GM19463 (cell line): ENCODE data around the gene SGMS1.

Experiments used
- ATAC-seq: cut with Tn5 transposase; IDR thresholded peaks from one replicate; pipeline ENCODE4 v1.9.1; 2021; ENCODE audit warnings: mild to moderate bottlenecking, moderate library complexity; ENCODE audit not compliant: unreplicated experiment

The SGMS1 gene

GRCh38 chr10:50636618-50637579 lies 13.1 kb upstream of the SGMS1 start:
- peak; percentile 92 for ATAC-seq

GRCh38 chr10:50635286-50635685 lies 11.5 kb upstream of the SGMS1 start:
- ATAC-seq = no peak

DNA sequence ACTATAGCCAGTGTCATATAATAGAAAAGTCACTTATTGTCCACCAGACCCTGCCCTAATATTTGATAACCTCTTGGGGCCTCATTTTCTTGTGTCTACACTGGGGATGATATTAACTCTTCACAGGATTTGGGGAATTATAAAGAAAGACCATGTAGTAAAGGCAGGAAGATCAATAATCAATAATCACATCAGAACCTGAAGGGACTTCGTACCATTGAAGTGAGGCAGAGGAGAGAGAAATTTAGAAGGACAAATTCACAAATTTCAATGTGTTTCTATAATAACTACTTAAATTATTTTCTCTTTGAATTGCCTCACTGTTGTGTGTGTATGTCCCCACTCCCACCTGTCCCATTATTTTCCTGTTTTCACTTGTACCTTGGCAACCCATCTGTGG lies 10.7 kb upstream of the SGMS1 start:
- ATAC-seq = no peak

- ATAC-seq = no peak
These were observed 7.3 kb upstream of the SGMS1 start for GRCh38 chr10:50631052-50631451.

- no peak for ATAC-seq
These were observed 5.9 kb upstream of the SGMS1 start for GRCh38 chr10:50629495-50630122.

GRCh38 chr10:50627896-50628295 lies 4.1 kb upstream of the SGMS1 start:
- ATAC-seq = no peak

DNA sequence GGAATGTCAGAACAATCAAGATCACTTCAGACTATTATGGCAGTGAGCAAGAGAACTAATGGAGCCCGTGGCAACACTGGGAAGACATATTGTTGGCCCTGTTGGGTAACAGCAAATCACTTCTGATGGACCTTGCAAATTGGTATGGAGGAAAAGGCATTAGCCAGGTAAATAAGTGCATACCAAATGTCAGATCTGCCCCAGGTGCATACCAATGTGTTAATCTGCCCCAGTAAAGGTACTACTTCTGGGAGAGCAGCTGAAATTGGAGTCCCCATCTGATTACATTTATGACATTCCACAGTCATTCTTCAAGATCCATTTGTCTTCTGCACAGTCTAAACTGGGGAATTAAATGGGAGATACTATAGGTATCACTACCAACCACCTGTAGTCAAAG lies 3.7 kb upstream of the SGMS1 start:
- ATAC-seq = no peak

DNA sequence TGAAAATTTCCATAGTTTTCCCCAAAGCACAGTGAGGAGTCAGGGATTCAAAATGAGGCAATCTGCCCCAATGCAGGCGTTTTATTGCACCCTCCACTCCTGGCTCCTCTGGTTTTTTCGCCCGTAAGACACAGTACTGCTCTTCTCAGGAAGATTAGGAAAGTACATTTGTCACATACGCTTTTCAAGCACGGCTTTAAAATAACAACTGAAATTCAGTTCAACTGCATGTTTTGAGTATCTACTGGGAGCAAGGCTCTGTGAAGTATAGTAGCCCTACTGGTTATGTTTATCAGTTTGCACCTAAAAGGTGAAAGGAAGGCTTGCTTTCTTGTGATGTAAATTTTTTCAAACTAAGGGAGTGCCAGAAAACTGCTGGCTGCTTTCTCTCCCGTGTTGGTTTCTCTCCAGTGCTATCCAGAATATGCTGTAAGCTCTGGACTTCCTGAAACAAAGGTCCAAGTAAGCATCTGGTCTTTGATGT lies 1.9 kb upstream of the SGMS1 start:
- ATAC-seq = no peak

DNA sequence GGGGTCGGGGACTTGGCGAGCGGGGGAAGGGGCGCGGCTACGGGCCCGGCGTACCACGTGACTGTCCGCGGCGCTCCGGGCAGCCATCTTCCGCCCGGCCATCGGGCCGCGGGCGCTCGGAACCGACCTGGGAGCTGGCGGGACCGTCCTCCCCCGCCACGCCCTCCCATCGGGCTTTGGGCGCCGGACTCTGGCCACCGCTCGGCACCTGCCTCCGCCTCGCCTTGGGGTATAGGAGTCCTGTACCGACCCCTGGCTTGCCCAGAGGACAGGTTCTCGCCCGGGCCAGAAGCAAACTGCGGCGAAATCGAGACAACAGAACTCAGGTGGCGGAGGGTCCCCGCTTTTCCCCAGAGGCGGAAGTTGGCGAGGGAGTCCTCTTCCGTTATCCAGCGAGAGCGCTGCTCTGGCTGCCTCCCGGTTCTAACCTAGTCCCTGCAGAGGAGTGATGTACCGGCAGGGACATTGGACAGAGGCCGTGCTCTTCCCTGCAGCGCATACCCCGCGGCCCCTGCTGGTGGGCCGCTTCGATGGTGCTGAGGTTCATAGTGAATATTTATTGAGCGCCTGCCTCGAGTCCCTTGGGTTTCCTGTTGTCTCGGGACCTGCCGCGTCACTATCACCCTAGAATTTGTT lies 1.2 kb upstream of the SGMS1 start:
- ATAC-seq = peak; percentile 41

- peak; percentile 45 for ATAC-seq
These were observed 683 bp upstream of the SGMS1 start for GRCh38 chr10:50624413-50624865.

GRCh38 chr10:50622706-50623662 lies 772 bp downstream of the SGMS1 start:
- ATAC-seq = peak; percentile 5

DNA sequence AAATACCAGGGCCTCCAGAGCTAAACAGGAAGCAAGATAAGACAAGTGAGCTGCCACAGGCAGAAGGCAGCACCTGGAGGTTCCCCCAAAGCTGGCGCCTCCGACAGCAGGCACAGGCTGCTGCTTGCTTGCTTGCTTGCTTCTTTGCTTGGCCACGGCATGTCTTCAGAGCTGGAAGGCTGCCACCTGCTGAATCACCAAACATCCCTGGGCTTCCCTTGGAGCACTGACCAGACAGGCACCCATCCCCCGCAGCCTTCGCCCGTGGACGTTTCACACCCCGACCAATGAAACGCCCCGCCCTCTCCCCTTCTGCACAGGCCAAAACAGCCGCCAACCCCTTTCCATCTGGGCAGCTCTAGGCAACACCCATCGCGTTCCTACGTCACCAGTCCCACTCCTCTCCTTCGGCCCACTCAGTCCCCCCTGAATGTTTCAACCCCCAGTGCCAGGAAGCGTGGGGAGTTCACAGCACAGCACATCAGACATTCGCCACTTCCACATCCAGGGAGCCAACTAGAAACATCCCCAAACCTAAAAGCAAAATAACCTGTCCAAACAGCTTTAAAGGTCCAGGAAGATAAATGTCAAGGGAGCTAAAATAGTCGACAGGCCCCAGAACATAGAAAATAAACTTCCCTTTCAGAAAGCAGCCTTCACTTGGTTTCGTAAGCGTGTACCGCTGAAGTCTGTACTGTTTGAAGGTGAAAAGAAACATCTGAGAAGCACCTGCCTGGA lies 1.6 kb downstream of the SGMS1 start:
- peak; percentile 26 for ATAC-seq

DNA sequence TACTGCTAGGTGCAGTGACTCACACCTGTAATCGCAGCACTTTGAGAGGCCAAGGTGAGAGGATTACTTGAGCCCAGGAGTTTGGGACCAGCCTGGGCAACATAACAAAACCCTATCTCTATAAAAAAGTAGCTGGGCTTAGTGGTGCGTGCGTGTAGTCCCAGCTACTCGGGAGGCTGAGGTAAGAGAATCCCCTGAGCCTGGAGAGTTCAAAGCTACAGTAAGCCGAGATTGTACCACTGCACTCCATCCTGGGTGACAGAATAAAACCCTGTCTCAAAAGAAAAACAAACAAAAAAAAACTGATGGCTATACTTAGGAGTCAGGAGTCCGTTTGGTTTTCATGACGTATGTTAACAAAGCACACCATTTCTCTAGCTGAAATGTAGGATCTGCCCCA lies 2.9 kb downstream of the SGMS1 start:
- no peak for ATAC-seq

- ATAC-seq = no peak
These were observed 3.9 kb downstream of the SGMS1 start for GRCh38 chr10:50619882-50620281.

- ATAC-seq = no peak
These were observed 4.6 kb downstream of the SGMS1 start for GRCh38 chr10:50619166-50619565.

DNA sequence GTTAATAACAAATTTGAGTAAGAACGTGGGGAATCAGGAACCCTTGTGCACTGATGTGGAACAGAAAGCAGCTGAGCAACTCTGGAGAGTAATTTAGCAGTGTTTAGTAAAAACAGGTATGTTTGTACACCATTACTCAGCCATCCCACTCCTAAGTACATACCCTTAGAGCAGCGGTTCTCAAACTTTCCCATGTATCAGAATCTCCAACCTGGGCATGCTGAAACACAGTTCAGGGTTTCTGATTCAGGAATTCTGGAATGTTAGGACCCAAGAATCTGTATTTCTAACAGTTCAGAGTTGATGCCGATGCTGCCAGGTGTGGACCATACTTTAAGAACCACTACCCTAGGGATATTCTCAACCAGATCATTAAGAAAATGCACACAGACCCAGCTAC lies 5.1 kb downstream of the SGMS1 start:
- ATAC-seq = no peak

- ATAC-seq = no peak
These were observed 8.1 kb downstream of the SGMS1 start for GRCh38 chr10:50615658-50616057.

- peak; percentile 28 for ATAC-seq
These were observed 9.2 kb downstream of the SGMS1 start for GRCh38 chr10:50614444-50615137.
